Esophagus squamous epithelium (tissue), 5 donors: ENCODE measurements around the gene HUS1. TPM values are rescaled to one million over a fixed set of nuclear protein-coding genes. Genes with fewer than 3 reads are reported as not detected.
"Not testable (repeated sequence)": the region's sequence is repeated elsewhere in the genome, so short reads cannot be mapped to it uniquely, and the experiment has no call there.

ENCODE experiments used
- DNase-seq: peaks from one replicate; lab custom pipeline; 2025; lab: John Stamatoyannopoulos, UW
- H3K27ac ChIP-seq, 4 donors: fragments of 200-600 bp; sonication (generic); one replicate each; pipeline ENCODE4 v1.5.1; 2016 to 2019; ENCODE audit warnings: mild to moderate bottlenecking in 1 of 4
- H3K27me3 ChIP-seq, 4 donors: fragments of 200-600 bp; sonication (generic); 1 replicate in 3 of 4; 2 replicates in 1 of 4; pipeline versions ENCODE4 v1.5.1 to v1.6.0; 2017 to 2021; ENCODE audit warnings: antibody characterized with exemption in 1 of 4
- H3K36me3 ChIP-seq, 3 donors: fragments of 200-600 bp; sonication (generic); one replicate each; pipeline ENCODE4 v1.5.1; 2016 to 2019
- H3K4me1 ChIP-seq, 3 donors: fragments of 200-600 bp; sonication (generic); one replicate each; pipeline ENCODE4 v1.5.1; 2017 to 2019
- H3K4me3 ChIP-seq, 4 donors: fragments of 200-600 bp; sonication (generic); 1 replicate in 3 of 4; 2 replicates in 1 of 4; pipeline ENCODE4 v1.5.1; 2016 to 2019; ENCODE audit warnings: mild to moderate bottlenecking in 2 of 4, moderate library complexity in 1 of 4
- H3K9me3 ChIP-seq, 3 donors: fragments of 200-600 bp; sonication (generic); one replicate each; pipeline ENCODE4 v1.5.1; 2016 to 2019
- CTCF ChIP-seq, 6 experiments: fragments of 450-650 bp in 4 of 6; fragments of 200-600 bp in 2 of 6; sonication (generic) in 2 of 6; IDR thresholded peaks; one replicate each; pipeline ENCODE4 v1.5.1; 2016 to 2019; ENCODE audit warnings: antibody characterized with exemption in 6 of 6, mild to moderate bottlenecking in 4 of 6, moderate library complexity in 4 of 6
- POLR2A ChIP-seq, 4 donors: fragments of 450-650 bp; IDR thresholded peaks; one replicate each; pipeline ENCODE4 v1.6.1; 2017; ENCODE audit warnings: antibody characterized with exemption in 4 of 4, mild to moderate bottlenecking in 4 of 4, moderate library complexity in 3 of 4
- WGBS, 2 donors: methylation state at CpG; one replicate each; pipeline ENCODE4 v1.1.5; 2018; 5-methylcytosine and 5-hydroxymethylcytosine counted together
- intact Hi-C: fragments of 100-400 bp; cut with DNase I; formaldehyde crosslinking; loops from one replicate; pipeline ENCODE4 v1.15.0; 2022
- total RNA-seq, 4 donors: library from RNA; depleted of rRNA; stranded (reverse); fragments of >200 nt; gene quantifications; one replicate each; pipeline ENCODE4 v1.1.0, GENCODE V29; 2016
- donor health status: DM: yes; HTN: yes; CAD: no.

Gene HUS1
- total RNA-seq, 4 donors from 2014 or later, result 15.2 to 31.6 (median 24.0) TPM

- 11 to 37% methylated on average over 17 to 18 of the region's 26 CpGs for WGBS, 2 donors
- Histone ChIP-seq H3K4me3 (peak overlapping the region; percentile 27 to 71 (median 50)), H3K27me3 (no peaks in the 10 kb centered on the region), H3K4me1 (peaks cover 0 to 18% (median 0%) of the 10 kb centered on the region in 3 donors), H3K9me3 (no peaks in the 10 kb centered on the region), H3K27ac (peak overlapping the region; percentile 31 to 70 (median 52)), H3K36me3 (no peaks in the 10 kb centered on the region)
- DNase-seq, result peak; percentile 71
- TF ChIP-seq POLR2A (IDR thresholded peaks at IDR 0.05) (peak in 1 of 4 donors; percentile 15), CTCF (IDR thresholded peaks at IDR 0.05) (peak in 5 of 6 experiments; percentile 35 to 58 (median 51))
- intact Hi-C loops, result loop anchor here (10.0 kb wide), 1 partner anchor 113 kb away; no protein-coding TSS in a partner anchor
Measured at GRCh38 chr7:47991741-47992311, 12.4 kb upstream of the HUS1 start.

GRCh38 chr7:47991270-47991669 lies 11.9 kb upstream of the HUS1 start:
- 60 to 86% methylated on average over 1 of the region's 1 CpG for WGBS, 2 donors
- H3K36me3 ChIP-seq, result no peaks in the 10 kb centered on the region
- no peak for DNase-seq
- H3K4me3 ChIP-seq, result peak overlapping the region in 3 of 4 donors; percentile 49 to 71 (median 52)
- TF ChIP-seq POLR2A (IDR thresholded peaks at IDR 0.05) (no peak), CTCF (IDR thresholded peaks at IDR 0.05) (no peak)
- peaks cover 0 to 18% (median 0%) of the 10 kb centered on the region in 3 donors for H3K4me1 ChIP-seq
- intact Hi-C loops, result loop anchor here (10.0 kb wide), 1 partner anchor 114 kb away; no protein-coding TSS in a partner anchor
- no peaks in the 10 kb centered on the region for H3K27me3 ChIP-seq
- H3K9me3 ChIP-seq, result no peaks in the 10 kb centered on the region
- H3K27ac ChIP-seq, result peak overlapping the region; percentile 31 to 70 (median 52)

- intact Hi-C loops, result loop anchor here (10.0 kb wide), 1 partner anchor 114 kb away; no protein-coding TSS in a partner anchor
Measured at GRCh38 chr7:47990592-47990991, 11.2 kb upstream of the HUS1 start.

GRCh38 chr7:47989607-47990400 lies 10.4 kb upstream of the HUS1 start:
- not testable (repeated sequence) for H3K9me3 ChIP-seq, H3K4me3 ChIP-seq, H3K27ac ChIP-seq, H3K36me3 ChIP-seq, H3K27me3 ChIP-seq, DNase-seq
- 52 to 68% methylated on average over 5 to 7 of the region's 10 CpGs for WGBS, 2 donors
- H3K4me1 ChIP-seq, result peaks cover 0 to 18% (median 0%) of the 10 kb centered on the region in 3 donors
- intact Hi-C loops, result loop anchor here (10.0 kb wide), 1 partner anchor 115 kb away; no protein-coding TSS in a partner anchor

More at GRCh38 chr7:47990592-47990991, 11.2 kb upstream of the HUS1 start:
- Histone ChIP-seq H3K27ac (no peak overlapping the region), H3K27me3 (no peaks in the 10 kb centered on the region), H3K4me1 (peaks cover 0 to 18% (median 0%) of the 10 kb centered on the region in 3 donors), H3K36me3 (no peaks in the 10 kb centered on the region), H3K4me3 (no peak overlapping the region), H3K9me3 (no peaks in the 10 kb centered on the region)
- no peak for DNase-seq
- WGBS, 2 donors, result 94 to 95% methylated on average over 5 of the region's 5 CpGs
- TF ChIP-seq CTCF (IDR thresholded peaks at IDR 0.05), result no peak
- no peak for TF ChIP-seq POLR2A (IDR thresholded peaks at IDR 0.05)

- Histone ChIP-seq H3K4me3 (no peak overlapping the region), H3K36me3 (no peaks in the 10 kb centered on the region), H3K27ac (no peak overlapping the region), H3K27me3 (no peaks in the 10 kb centered on the region), H3K4me1 (peaks cover 0 to 18% (median 0%) of the 10 kb centered on the region in 3 donors), H3K9me3 (no peaks in the 10 kb centered on the region)
- DNase-seq, result no peak
- 74 to 79% methylated on average over 8 of the region's 8 CpGs for WGBS, 2 donors
- TF ChIP-seq CTCF (IDR thresholded peaks at IDR 0.05) (peak in 2 of 6 experiments; percentile 17 to 46), POLR2A (IDR thresholded peaks at IDR 0.05) (no peak)
- intact Hi-C loops, result no loop called here
Measured at GRCh38 chr7:47988496-47989386, 9.3 kb upstream of the HUS1 start.
